OCI-LY3 (cell line): ENCODE results near the gene ESPNL.

Experiments
- CTCF ChIP-seq: fragments of 200-600, 300-600 bp; sonication (generic); IDR thresholded peaks from 2 replicates; pipeline ENCODE4 v1.5.1; 2014; ENCODE audit warnings: antibody characterized with exemption, low read length, low read depth
- EZH2phosphoT487 ChIP-seq: fragments of 200-600 bp; shearing (Covaris generic); IDR thresholded peaks from 2 replicates; pipeline ENCODE4 v1.6.1; 2018; ENCODE audit warnings: antibody characterized with exemption, mixed run types, low read depth

DNA sequence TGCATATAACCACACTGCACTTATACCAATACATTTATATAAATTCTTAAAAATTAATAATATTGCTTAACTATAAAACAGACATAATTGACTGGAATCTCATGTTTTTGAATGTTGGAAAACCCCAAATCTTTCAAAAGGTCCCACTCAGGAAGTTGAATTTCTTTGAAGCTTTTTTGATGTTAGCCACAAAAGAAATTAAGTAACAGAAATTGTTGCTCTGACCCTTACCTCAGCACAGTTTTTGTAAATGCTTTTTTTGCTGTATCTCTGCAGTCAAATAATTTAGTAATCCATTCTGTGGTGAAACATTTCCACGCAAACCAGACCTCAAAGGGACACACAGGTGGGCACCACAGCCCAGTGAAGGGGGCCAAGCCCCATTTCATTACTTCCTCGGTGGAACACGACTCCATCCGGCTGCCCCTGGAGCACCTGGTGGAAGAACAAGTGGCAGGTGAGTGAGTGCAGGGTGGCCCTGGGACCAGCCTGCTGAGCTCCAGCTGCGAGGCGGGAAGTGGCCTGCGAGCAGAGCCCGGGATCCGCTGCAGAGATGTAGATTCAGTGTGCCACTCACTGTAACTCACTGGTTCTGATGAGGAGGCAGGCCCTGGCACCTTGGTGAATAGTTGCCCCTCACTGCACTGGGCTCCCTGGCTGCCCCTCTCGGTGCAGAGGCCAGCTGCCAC, 31.0 kb upstream of the ESPNL start:
- no peak for TF ChIP-seq CTCF
- no peak for TF ChIP-seq EZH2phosphoT487
